HS-27A (cell line): ENCODE measurements around the gene ATP13A5.

Experiments
- DNase-seq: peaks from one replicate; pipeline ENCODE4 v3.0.0-alpha.2; 2012; ENCODE audit warnings: low read depth, missing footprints

Gene ATP13A5

DNA sequence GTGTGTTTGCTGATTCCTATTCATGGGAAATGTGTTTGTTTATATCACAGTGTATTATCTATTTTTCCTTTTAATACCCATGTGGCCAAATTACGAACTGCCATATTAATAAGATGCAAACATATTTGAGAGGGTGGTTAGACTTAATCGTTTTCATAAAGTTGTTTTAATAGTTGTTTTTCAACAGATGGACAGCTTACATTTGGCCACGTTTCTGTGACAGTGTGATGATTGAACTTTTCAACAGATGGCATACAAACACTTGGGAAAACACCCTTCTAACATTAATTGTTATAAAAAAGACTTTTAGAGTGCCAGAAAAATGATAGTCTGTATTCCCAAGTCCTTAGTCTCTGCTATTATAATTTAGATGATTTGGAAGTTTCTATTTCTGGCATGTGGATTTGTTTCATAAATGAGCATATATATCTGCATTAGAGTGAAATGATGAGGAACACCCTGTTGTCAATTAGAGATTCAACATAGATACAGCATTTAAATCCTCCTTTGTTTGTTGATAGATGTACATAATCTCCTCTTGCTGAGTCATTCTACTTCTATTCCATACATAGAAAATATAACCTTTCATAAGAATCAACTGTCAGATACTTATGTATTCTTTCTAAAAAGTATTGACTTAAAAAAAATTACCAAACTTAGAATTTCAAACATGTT is 124.4 kb downstream of the ATP13A5 start:
- no peak for DNase-seq

DNA sequence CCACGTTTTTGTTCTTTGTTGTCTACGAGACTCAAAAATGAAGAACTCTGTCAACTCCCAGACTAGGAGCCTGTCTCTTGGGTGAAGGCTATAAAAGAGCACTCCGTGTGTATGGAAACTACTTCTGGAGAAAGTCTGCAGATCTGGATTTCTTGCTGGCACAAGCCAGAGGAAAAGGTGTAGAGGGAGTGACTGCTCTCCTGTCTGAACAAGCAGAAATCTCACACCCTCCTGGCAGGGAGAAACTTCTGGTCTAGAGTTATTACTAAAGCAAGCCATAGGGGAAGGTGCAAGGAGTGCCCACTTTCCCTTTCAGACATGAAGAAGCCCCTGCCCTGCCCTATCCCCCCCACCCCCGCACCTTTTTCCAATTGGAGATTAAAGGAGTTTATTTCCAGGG is 128.1 kb downstream of the ATP13A5 start:
- no peak for DNase-seq

GRCh38 chr3:193248848-193249468 is 129.6 kb downstream of the ATP13A5 start:
- DNase-seq: no peak

DNA sequence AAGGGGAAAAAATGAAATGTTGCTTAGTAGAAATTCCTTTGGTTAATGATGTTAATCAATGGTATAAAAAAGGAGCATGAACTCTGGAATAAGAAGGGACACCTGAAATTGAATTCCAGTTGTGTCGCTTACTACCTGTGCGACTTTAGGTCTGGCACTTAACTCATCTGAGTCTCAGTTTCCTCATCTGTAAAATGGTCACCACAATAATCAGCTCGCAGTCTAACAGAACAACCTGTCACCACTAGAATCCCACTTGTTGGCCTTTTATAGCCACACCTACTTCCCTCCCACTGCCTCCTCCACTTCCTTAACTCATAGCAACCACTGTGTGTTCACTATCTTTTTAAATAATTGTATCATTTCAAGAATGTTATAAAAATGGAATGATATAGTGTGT is 135.0 kb downstream of the ATP13A5 start:
- DNase-seq: no peak

DNA sequence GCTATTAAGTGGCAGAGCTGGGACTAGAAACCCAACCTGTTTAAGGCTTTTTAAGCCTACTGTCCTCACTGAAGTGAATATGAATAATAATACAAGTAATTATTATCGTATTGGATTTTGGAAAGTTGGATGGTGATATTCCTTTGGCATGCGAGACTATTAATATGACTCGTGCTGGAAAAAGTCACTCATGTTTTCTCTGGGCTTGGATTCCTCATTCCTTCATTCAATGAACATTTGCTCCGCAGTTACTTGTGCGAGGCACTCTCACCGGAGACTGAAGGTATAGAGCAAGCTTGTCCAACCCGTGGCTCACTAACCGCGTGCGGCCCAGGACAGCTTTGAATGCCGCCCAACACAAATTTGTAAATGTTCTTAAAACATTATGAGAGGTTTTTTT is 136.8 kb downstream of the ATP13A5 start:
- no peak for DNase-seq

GRCh38 chr3:193240850-193241706 is 137.5 kb downstream of the ATP13A5 start, which contains the start of gene PLAAT1:
PLAAT1 (plus strand) TSS chr3:193241222; CDS start chr3:193255651, 14,429 bp downstream.
- no peak for DNase-seq

GRCh38 chr3:193240436-193240849 is 138.1 kb downstream of the ATP13A5 start:
- DNase-seq: no peak

- DNase-seq: no peak
These were observed 141.5 kb downstream of the ATP13A5 start for GRCh38 chr3:193237030-193237429.

DNA sequence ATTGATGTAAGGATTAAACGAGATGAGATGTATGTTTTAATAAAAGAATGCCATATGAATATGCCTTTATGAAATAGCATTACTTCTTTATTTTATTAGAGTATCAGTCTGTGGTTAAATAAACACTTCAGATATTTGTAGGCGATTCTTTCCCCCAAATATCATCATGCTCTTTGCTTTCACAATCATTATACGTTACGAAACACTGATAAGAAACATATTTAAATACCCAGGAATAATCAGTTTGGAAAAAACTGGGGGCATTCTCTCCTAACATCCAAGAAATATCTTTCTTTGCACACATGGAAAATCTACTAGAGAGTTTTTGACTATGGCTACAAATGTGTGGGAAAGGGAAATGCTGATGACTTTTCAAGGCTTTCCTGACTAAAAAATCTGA is 142.0 kb downstream of the ATP13A5 start:
- DNase-seq: no peak

GRCh38 chr3:193231201-193231600 is 147.4 kb downstream of the ATP13A5 start:
- no peak for DNase-seq

DNA sequence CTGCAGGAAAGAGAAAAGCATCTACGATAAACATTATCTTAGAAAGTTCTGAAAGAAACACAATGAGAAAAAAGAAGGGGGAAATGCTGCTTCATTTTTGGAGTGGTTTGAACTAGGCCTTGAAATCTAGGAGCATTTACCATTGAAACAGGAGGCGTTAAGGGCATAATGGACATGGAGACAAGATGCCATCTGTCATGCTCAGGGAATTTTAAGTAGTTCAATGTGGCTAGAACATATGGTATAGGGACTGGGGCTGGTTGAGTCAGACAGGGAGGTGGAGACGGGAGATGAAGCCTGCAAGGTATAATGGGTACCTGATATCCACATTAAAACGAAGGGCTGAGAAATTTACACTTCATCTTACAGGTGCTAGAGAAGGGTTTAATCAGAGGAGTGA is 147.9 kb downstream of the ATP13A5 start:
- DNase-seq: no peak

DNA sequence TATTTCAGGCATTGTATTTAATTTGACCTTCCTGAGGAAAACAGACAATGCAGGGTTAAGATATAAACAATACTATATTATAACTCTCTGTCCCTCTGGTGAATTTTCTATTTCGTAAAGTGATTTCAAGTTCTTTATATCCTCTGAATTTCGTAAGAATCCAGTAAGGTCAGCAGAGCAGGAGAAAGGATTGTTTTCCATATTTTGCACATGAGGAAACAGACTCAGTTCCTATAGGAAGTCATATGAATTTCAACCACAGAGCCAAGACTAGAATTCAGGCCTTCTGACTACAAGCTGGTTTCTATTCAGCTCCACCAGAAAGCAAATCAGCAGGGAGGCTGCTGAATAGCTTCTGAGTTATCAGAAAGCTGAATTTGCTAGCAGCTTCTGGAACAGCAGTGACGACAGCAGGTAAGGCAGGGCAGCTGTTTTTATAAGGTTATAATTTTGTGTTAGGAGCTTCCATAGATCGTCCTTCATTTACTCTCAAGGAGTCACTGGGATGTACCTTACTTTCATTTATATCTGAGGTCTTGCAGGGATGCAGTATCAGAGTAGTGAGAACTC is 148.6 kb downstream of the ATP13A5 start:
- no peak for DNase-seq

DNA sequence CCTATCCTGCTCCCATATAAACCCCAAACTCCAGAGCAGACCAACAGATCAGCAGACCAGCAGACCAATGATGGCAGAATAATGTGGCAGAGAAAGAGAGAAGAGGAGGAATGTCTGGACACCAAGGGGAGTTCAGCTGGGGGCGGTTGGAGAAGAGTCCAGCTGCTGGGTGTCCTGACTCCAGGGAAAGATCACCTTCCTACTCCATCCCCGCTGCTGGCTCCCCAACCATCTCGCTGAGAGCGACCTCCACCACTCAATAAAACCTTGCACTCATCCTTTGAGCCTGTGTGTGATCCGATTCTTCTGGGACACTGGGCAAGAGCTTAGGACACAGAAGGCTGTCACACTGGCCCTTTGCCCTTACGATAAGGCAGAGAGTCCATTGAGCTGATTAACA is 150.3 kb downstream of the ATP13A5 start:
- DNase-seq: no peak

DNA sequence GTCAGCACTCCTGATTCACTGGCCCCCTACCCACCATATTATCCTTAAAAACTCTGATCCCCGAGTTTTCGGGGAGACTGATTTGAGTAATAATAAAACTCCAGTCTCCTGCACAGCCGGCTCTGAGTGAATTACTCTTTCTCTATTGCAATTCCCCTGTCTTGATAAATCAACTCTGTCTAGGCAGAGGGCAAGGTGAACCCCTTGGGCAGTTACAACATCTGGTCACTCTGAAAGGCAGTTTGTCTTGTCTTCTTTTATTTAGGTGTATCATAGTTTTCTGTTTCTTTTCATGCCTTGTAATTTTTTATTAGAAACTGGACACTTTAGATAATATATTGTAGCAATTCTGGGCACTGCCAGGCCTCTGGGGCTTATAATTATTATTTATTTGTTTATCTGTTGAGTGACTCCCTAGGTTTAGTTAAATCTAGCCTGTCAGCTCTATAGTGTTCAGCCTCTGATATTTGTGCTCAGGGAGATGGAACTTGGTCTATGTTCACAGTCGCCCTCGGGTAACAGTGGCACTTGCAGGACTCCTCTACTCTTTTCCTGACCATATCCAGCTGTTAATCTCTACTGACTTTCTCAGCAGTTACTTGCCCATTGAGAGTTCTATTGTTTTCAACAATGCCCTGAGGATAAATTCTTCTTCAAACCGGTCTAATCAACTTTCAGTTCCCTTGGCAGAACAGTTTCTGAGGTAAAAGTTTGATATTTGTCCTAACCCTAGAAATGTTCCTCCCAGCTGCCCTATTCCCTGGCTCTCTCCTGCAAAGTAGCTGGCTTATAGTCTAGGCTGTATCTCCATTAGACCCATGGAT is 153.0 kb downstream of the ATP13A5 start:
- DNase-seq: no peak
